Activated T-cell treated with anti-CD3 and anti-CD28 coated beads, Interleukin-2, amount 50 U/mL, for 4 hours (primary cell): ENCODE measurements around the gene LONP1. TPM values are rescaled to one million over a fixed set of nuclear protein-coding genes. Genes with fewer than 3 reads are reported as not detected.

Source experiments
- ATAC-seq, 2 donors: fragments of 200-7000 bp; cut with Tn5 transposase; one replicate each; pipeline ENCODE4 v1.10.0; 2021
- DNase-seq: peaks from one replicate; pipeline ENCODE4 v3.0.0-alpha.2; 2020
- H3K27me3 Mint-ChIP-seq: one replicate; pipeline ENCODE4 v1.8.0; 2021; ENCODE audit warnings: low read depth, mixed read lengths
- H3K36me3 Mint-ChIP-seq: one replicate; pipeline ENCODE4 v1.8.0; 2022; ENCODE audit warnings: mixed read lengths; ENCODE audit not compliant: insufficient read depth
- H3K4me1 Mint-ChIP-seq: one replicate; pipeline ENCODE4 v1.8.0; 2021; ENCODE audit warnings: low read depth, mixed read lengths
- H3K4me3 Mint-ChIP-seq: one replicate; pipeline ENCODE4 v1.8.0; 2021; ENCODE audit warnings: mild to moderate bottlenecking, moderate library complexity, mixed read lengths
- H3K9me3 Mint-ChIP-seq: one replicate; pipeline ENCODE4 v1.8.0; 2021; ENCODE audit warnings: mixed read lengths
- total RNA-seq, 3 donors: library from RNA; stranded (reverse); gene quantifications; one replicate each; pipeline ENCODE4 v1.2.1, GENCODE V29; 2021

LONP1 gene
- total RNA-seq, 3 donors from 2014 or later: 286 to 342 (median 328) TPM

DNA sequence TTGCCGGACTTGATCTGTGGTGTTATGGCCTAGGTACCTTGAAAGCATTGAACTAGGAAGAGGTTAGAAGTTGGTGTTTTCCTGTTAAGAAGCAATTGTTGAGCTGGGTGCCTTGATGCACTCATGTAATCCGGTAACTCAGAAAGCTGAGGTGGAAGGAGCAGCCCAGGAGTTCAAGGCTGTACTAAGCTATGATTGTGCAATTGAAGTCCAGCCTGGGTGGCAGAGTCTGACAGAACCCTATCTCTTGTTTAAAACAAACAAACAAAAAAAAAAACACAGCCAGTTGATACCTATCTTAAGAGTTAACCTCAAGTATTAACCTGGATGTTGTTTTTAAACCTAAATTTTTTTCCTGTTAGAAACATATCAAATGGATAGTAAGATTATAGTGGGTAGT is 77.7 kb downstream of the LONP1 start:
- no peak for ATAC-seq
- H3K36me3 Mint-ChIP-seq: peaks cover 48% of the 10 kb centered on the region
- no peak for DNase-seq
- no peaks in the 10 kb centered on the region for H3K9me3 Mint-ChIP-seq
- peaks cover 25% of the 10 kb centered on the region for H3K4me1 Mint-ChIP-seq
- no peaks in the 10 kb centered on the region for H3K27me3 Mint-ChIP-seq
- H3K4me3 Mint-ChIP-seq: no peak overlapping the region

Other genes starting within 250 kb of the LONP1 start
- gene TINCR, start 152.2 kb downstream of the LONP1 start, total RNA-seq: 1 to 10 TPM in 1 of 3 donors, under 1 TPM in 2; 0.63 to 1.4 (median 0.81) TPM
- gene SAFB2, start 97.4 kb downstream of the LONP1 start, total RNA-seq: 100 to 1,000 TPM; 113 to 117 (median 113) TPM
- gene SAFB, start 97.1 kb downstream of the LONP1 start, total RNA-seq: 100 to 1,000 TPM; 169 to 191 (median 186) TPM
- 100 to 1,000 TPM in 2 of 3 donors, 10 to 100 TPM in 1; 90.0 to 107 (median 103) TPM for gene MICOS13, start 39.6 kb downstream of the LONP1 start, total RNA-seq
- gene HSD11B1L, start 39.1 kb downstream of the LONP1 start, total RNA-seq: 1 to 10 TPM; 2.6 to 2.7 (median 2.7) TPM
- 1,000 to 10,000 TPM; 1,683 to 1,753 (median 1,705) TPM for gene RPL36, start 29.9 kb downstream of the LONP1 start, total RNA-seq
- not detected for gene CATSPERD, start 491 bp upstream of the LONP1 start, total RNA-seq
- gene PRR22, start 64.6 kb upstream of the LONP1 start, total RNA-seq: 10 to 100 TPM; 19.9 to 24.3 (median 20.5) TPM
- gene DUS3L, start 71.0 kb upstream of the LONP1 start, total RNA-seq: 100 to 1,000 TPM; 166 to 215 (median 198) TPM
- gene NRTN, start 84.9 kb upstream of the LONP1 start, total RNA-seq: under 1 TPM in 2 of 3 donors, not detected in 1; 0.33 to 0.47 TPM
- gene FUT6, start 119.6 kb upstream of the LONP1 start, total RNA-seq: not detected
- gene FUT3, start 131.3 kb upstream of the LONP1 start, total RNA-seq: under 1 TPM in 1 of 3 donors, not detected in 2; 0.10 TPM
- not detected for gene FUT5, start 150.4 kb upstream of the LONP1 start, total RNA-seq
- 100 to 1,000 TPM; 282 to 293 (median 292) TPM for gene NDUFA11, start 183.6 kb upstream of the LONP1 start, total RNA-seq
- 1 to 10 TPM; 1.3 to 1.8 (median 1.7) TPM for gene VMAC, start 184.7 kb upstream of the LONP1 start, total RNA-seq
- gene CAPS, start 194.1 kb upstream of the LONP1 start, total RNA-seq: 1 to 10 TPM; 1.6 to 3.7 (median 2.7) TPM